Measurements from ENCODE around the gene ZNF536.

DNA sequence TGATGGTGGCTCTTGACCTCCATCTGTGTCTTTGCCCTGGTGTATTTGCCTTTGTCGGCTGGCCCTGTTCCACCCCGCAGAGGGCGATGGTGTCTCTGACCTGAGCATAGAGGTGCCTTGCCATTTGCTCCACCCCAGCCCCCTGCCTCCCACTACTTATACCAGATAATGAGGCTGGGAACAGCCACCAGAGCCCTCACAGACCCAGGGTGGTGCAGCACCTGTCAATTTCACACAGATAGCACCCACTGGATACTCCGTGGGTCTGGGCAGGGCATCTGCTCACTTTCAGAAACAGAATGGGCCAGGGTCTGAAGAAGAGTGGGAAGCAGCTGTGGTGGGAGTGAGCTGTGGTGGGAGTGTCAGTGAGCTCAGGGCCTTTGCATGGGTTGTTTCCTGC lies 4.1 kb downstream of the ZNF536 start:
- TF ChIP-seq, protein P1, sequence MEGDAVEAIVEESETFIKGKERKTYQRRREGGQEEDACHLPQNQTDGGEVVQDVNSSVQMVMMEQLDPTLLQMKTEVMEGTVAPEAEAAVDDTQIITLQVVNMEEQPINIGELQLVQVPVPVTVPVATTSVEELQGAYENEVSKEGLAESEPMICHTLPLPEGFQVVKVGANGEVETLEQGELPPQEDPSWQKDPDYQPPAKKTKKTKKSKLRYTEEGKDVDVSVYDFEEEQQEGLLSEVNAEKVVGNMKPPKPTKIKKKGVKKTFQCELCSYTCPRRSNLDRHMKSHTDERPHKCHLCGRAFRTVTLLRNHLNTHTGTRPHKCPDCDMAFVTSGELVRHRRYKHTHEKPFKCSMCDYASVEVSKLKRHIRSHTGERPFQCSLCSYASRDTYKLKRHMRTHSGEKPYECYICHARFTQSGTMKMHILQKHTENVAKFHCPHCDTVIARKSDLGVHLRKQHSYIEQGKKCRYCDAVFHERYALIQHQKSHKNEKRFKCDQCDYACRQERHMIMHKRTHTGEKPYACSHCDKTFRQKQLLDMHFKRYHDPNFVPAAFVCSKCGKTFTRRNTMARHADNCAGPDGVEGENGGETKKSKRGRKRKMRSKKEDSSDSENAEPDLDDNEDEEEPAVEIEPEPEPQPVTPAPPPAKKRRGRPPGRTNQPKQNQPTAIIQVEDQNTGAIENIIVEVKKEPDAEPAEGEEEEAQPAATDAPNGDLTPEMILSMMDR (IDR thresholded peaks at IDR 0.05), result no peak
- no peak for TF ChIP-seq POLR2A (IDR thresholded peaks at IDR 0.05)

Data from right lobe of liver (tissue), 4 donors.